Dedifferentiated amniotic fluid mesenchymal stem cell (primary cell): ENCODE measurements around the gene NOL4L.
"Not testable (repeated sequence)": the region's sequence is repeated elsewhere in the genome, so short reads cannot be mapped to it uniquely, and the experiment has no call there.

Source experiments
- DNase-seq: peaks from one replicate; pipeline ENCODE4 v3.0.0-alpha.2; 2016; ENCODE audit errors: extremely low spot score

Gene NOL4L

GRCh38 chr20:32470025-32470861 is 114.9 kb downstream of the NOL4L start:
- peak; percentile 31 for DNase-seq

- DNase-seq: no peak
Observed at GRCh38 chr20:32468860-32469259, 116.3 kb downstream of the NOL4L start.

- DNase-seq: no peak
Observed at GRCh38 chr20:32468313-32468640, 116.9 kb downstream of the NOL4L start.

GRCh38 chr20:32467506-32468312 is 117.4 kb downstream of the NOL4L start:
- no peak for DNase-seq

- DNase-seq: no peak
Observed at GRCh38 chr20:32466739-32467505, 118.2 kb downstream of the NOL4L start.

- DNase-seq: not testable (repeated sequence)
Observed at GRCh38 chr20:32465901-32466675, 119.0 kb downstream of the NOL4L start.

- DNase-seq: no peak
Observed at GRCh38 chr20:32465092-32465900, 119.8 kb downstream of the NOL4L start.

GRCh38 chr20:32464401-32465091 is 120.6 kb downstream of the NOL4L start:
- DNase-seq: no peak

GRCh38 chr20:32463642-32464400 is 121.3 kb downstream of the NOL4L start:
- no peak for DNase-seq

- no peak for DNase-seq
Observed at GRCh38 chr20:32462900-32463641, 122.1 kb downstream of the NOL4L start.

- no peak for DNase-seq
Observed at GRCh38 chr20:32461836-32462600, 123.1 kb downstream of the NOL4L start.

GRCh38 chr20:32460683-32461320 is 124.3 kb downstream of the NOL4L start:
- no peak for DNase-seq

GRCh38 chr20:32460231-32460630 is 124.9 kb downstream of the NOL4L start:
- DNase-seq: no peak

GRCh38 chr20:32458837-32459220 is 126.3 kb downstream of the NOL4L start:
- DNase-seq: no peak

- no peak for DNase-seq
Observed at GRCh38 chr20:32458061-32458836, 126.9 kb downstream of the NOL4L start.

GRCh38 chr20:32457479-32457986 is 127.6 kb downstream of the NOL4L start:
- DNase-seq: peak; percentile 20
